Measurements from ENCODE around the gene BTBD2.
A peak's percentile ranks its signal among the peaks of the same experiment; 100 is the strongest.

BTBD2 gene

GRCh38 chr19:2015608-2015950 lies at the start of gene BTBD2:
TSS of gene BTBD2 (minus strand) at chr19:2015714. CDS start at chr19:2015703, 11 bp downstream.
- peak; percentile 61 to 79 (median 68) for DNase-seq

DNA sequence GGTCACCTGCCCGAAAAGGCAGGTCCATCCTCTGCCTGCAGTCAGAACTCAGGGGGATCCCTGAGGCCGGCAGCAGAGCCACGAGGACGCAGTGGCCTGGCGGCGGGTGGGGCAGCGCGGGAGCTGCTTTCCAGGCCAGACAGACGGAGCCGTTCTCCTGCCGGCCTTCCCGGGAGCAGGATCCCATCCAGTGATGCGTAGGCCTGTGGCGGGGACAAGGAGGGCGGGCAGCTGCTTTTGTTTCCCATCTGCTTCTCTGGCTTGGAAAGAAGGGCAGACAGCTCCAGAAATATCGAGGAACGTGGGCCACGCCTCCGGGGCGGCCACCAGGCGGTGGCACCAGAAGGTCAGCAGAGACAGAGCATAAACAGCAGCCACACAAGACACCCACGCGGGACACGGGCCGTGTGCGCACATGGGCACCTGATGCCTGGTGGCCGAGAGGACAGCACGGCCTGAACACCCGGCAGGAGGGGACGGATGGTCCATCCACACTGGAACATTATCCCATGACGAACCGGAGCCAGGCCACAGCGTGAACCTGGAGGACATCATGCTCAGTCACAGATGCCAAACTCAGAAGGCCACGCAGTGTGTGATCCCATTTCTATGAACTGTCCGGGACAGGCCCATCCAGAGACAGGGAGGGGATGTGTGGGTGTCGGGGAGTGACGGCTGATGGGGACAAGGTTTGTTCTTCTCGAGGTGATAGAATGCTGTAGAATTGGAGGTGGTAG lies 49.4 kb upstream of the BTBD2 start:
- no peak for DNase-seq

- no peak for DNase-seq
Observed at GRCh38 chr19:2064395-2064787, 48.9 kb upstream of the BTBD2 start.

DNA sequence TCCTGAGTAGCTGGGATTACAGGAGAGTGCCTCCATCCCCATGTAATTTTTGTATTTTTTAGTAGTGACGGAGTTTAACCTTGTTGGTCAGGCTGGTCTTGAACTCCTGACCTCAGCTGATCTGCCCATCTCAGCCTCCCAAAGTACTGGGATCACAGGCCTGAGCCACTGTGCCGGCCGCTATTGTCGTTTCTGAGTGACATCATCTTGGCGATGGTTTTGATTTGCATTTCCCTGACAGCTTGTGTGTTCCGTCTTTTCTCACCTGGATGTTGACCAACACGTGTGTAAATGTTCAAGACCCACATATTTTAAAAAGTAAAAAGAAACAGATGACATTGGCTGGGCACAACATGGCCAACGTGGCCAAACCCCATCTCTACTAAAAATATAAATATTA lies 48.3 kb upstream of the BTBD2 start:
- no peak for DNase-seq

DNA sequence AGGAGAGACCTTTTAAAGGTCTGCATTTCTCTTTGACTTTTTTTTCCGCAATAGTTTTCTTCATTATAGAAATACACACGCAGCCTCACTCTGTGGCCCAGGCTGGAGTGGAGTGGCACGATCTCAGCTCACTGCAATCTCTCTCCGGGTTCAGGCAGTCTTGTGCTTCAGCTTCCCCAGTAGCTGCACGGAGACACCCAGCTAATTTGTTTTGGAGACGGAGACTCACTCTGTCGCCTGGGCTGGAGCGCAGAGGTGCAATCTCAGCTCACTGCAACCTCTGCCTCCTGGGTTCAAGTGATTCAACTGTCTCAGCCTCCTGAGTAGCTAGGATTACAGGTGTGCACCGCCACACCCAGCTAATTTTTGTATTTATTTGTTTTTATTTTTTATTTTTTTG lies 47.3 kb upstream of the BTBD2 start:
- no peak for DNase-seq

DNA sequence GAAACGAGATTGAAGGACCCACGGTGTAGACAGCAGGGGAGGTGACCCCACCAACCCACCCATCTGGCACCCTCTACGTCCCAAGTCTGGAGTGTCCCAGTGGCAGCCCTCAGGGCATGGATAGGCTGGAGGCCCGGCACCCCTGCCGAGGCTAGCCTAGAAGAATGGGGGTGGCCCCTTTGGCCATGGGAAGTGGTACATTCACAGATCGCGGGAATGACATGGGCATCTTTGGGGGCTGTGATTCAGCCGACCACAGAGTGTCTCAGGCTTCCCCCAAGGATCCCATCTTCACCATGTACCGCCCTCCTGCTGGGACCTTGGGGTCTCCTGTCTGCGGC lies 46.8 kb upstream of the BTBD2 start:
- no peak for DNase-seq

- DNase-seq: peak; percentile 100
Observed at GRCh38 chr19:2061495-2062388, 46.2 kb upstream of the BTBD2 start.

DNA sequence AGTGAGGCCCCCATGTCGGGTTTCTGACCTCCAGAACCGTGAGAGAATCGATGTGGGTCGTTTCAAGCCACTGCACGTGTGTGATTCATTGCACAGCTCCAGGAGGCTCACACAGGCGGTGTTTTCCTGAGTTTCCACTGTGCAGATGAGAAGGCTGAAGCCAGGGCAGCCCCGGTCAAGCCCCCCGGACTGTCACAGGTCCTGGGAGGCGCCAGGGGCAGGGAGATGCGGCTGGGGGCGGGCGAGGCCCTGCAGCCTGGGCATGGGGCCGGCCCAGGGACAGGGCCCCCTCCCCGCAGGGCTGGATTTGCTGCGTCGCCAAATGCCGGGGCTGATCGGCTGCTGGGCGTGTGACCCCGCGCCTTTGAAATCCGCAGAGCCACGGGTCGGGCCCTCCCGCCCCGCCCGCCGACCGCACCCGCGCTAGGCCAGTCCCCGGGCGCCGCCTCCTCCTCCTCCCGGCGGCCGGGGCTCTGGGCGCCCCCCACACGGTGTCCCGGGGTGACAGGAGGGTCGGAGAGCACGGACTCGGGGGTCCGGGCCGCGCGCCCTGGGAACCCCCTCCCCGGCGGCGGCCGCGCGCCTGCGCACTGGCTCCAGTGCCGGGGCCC lies 45.5 kb upstream of the BTBD2 start:
- DNase-seq: peak in 2 of 3 experiments; percentile 92 to 97

DNA sequence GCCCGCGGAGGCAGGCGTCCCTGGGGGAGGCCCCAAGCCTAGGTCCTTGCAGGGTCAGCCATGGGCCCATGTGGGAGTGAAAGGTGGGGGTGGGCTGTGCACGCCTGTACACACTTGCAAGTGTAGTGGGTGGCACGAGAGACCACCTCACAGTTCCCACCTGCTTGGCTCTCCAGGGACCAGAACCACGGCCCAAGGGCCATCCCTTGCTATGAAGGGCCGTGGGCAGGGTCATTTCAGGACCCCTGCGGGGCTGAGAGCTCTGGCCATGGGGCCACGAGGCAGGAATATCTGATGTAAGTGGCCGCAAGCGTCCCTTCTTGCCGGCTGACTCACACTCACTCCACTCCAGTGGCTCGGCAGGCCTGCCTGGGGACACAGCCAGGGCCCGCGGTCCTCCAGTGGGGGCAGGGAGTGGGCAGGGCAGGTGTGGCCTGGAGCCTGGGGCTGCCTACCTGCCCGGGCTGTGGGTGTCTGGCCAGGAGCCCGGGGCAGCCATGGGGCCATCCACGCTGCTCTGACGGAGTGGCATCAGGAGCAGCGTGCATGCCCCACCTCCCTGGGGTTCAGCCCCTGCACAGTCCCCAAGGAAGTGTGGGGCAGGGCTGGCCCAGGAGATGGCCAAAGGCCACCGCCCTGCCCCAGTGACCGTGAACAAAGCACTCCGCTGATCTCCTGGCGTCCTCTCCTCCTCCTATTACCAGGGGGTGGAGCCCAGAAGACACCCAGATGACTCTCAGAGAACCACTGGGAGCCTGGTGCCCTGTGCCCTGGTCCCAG lies 44.1 kb upstream of the BTBD2 start:
- DNase-seq: peak; percentile 44 to 65 (median 49)

DNA sequence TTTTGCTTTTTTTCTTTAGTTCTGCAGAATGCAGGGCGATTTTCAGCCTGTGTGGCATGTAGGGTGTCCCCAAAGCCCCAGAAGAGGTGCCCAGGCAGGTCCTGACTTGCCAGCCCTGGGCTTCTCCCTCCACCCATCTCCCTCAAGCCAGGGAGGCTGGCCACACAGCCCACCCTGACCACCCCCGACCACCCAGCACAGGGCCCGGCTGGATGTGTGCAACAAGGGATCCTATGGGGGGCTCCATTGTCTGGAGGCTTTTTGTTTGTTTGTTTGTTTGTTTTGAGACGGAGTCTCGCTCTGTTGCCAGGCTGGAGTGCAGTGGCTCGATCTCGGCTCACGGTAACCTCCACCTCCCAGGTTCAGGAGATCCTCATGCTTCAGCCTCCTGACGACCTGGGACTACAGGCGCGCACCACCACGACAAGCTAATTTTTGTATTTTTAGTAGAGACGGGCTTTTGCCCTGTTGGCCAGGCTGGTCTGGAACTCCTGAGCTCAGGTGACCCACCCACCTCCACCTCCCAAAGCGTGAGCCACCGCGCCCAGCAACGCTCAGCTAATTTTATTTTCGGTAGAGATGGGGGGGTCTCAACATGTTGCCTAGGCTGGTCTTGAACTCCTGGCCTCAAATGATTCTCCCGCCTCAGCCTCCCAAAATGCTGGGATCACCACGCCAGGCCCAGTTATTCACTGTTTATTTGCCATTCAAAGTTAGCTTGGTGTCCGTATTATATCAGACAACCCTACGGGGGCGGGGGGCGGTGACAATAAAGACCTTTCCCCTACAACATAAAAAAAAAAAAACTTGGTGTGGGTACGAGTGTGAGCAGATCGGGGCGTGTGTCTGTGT lies 43.3 kb upstream of the BTBD2 start:
- DNase-seq: no peak

DNA sequence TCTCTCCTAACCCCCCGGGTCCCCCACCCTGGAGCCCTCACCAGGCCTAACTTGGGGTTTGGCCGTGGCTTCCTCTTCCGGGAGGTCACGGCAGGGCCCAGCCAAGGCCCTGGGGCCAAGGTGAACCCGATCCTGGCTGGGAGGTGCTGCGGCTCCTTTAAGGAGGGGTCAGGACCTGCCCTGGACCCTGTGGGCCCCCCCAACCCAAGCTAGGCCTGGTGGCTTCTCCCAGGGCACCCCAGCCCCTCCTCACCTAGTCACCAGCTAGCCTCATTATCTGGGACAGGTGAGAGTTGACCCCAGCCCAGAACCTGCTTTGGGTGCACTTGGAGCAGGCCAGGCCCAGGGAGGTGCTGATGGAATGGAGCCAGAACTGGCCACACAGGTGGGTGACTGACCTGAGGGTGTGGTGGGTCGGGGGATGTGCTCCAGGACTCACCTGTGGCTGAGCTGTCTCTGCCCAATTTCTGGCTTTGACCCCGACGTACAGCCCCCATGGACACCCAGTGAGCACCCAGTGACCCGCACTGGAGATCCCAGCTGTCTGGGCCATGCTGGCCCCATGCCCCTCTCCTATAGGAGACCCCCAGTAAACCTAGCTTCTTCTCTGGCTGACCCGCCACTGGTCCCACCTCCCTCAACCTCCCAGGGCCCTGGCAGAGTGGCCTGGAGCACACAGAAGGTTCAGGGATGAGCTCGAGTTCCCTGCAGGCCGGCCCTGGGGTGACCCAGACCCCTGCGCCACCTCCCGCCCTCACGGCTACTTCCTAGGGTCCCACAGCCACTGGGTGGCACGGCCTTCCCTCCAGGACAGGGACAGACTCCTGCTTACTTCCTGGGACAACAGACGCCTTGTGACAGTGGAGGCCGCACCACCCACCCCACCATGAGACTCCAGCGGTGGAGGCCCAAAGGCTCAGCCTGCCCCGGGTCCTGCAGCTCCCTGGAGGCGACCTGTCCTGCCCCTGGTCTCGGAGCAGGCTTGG lies 42.3 kb upstream of the BTBD2 start:
- DNase-seq: no peak

- DNase-seq: no peak
Observed at GRCh38 chr19:2056837-2057192, 41.3 kb upstream of the BTBD2 start.

- peak in 2 of 3 experiments; percentile 33 to 62 for DNase-seq
Observed at GRCh38 chr19:2055931-2056836, 40.7 kb upstream of the BTBD2 start.

- DNase-seq: no peak
Observed at GRCh38 chr19:2054763-2055162, 39.2 kb upstream of the BTBD2 start.

- no peak for DNase-seq
Observed at GRCh38 chr19:2053601-2054389, 38.3 kb upstream of the BTBD2 start.

- DNase-seq: peak in 1 of 3 experiments; percentile 25
Observed at GRCh38 chr19:2051773-2052704, 36.5 kb upstream of the BTBD2 start.

GRCh38 chr19:2050991-2051772 lies 35.7 kb upstream of the BTBD2 start, which contains the start of gene MKNK2:
TSS of gene MKNK2 (minus strand) at chr19:2051244. CDS start at chr19:2050851, 393 bp downstream.
- DNase-seq: peak; percentile 88 to 96 (median 93)

Measured in NCI-H1417 (cell line).